Neural progenitor cell (in vitro differentiated cells): Measurements from ENCODE around the gene MYO9B.

Experiments
- CTCF ChIP-seq: fragments of 200-600 bp; sonication (generic); IDR thresholded peaks from 2 replicates; pipeline ENCODE4 v1.5.1; 2017; ENCODE audit warnings: antibody characterized with exemption, mild to moderate bottlenecking
- EZH2 ChIP-seq: fragments of 200-600 bp; sonication (generic); IDR thresholded peaks from 2 replicates; pipeline ENCODE4 v1.6.1; 2017; ENCODE audit warnings: antibody characterized with exemption, mild to moderate bottlenecking, moderate library complexity
- EZH2phosphoT487 ChIP-seq: fragments of 200-600 bp; sonication (generic); IDR thresholded peaks from 2 replicates; pipeline ENCODE4 v1.6.1; 2017; ENCODE audit warnings: antibody characterized with exemption

DNA sequence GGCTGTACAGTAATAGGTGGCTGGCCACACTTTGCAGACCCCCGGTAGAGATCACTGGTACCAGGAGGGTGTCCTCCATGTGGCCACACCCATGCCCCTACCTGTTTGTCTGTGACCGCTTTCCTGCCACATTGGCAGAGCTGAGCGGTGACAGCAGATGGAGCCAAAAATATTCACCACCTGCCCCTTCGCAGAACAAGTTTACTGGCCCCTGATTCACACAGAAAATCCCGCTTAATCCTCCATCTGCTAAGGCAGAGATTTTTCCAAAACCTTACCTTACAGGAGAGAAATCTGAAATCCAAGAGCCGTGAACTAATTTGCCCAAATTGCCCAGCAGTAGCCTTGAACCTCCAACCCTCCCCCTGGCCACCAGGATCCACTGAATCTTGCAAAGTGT lies 52.1 kb downstream of the MYO9B start:
- TF ChIP-seq CTCF (no peak), EZH2phosphoT487 (no peak), EZH2 (no peak)
